DND-41 (cell line): ENCODE data around the gene TGM2.

Source experiments
- ATAC-seq: fragments of 200-7000 bp; cut with Tn5 transposase; 3 replicates; pipeline ENCODE4 v1.9.1; 2021; ENCODE audit warnings: low read depth; ENCODE audit not compliant: insufficient read depth
- DNase-seq: peaks from one replicate; pipeline ENCODE4 v3.0.0-alpha.2; 2020
- H2AFZ ChIP-seq: 2 replicates; pipeline ENCODE4 v1.6.0; 2012; ENCODE audit warnings: low read depth, low read length
- H3K27ac ChIP-seq: 2 replicates; pipeline ENCODE4 v1.5.1; 2012; ENCODE audit warnings: low read length, inconsistent platforms
- H3K27me3 ChIP-seq: fragments of 200-600 bp; sonication (generic); 2 replicates; pipeline ENCODE4 v1.6.0; 2012; ENCODE audit warnings: low read length, mild to moderate bottlenecking, inconsistent platforms; ENCODE audit not compliant: insufficient read depth, poor library complexity
- H3K36me3 ChIP-seq: 2 replicates; pipeline ENCODE4 v1.5.1; 2012; ENCODE audit warnings: low read length, inconsistent platforms; ENCODE audit not compliant: insufficient read depth
- H3K4me1 ChIP-seq: 2 replicates; pipeline ENCODE4 v1.5.1; 2012; ENCODE audit warnings: mild to moderate bottlenecking, low read length; ENCODE audit not compliant: insufficient read depth
- H3K4me2 ChIP-seq: 2 replicates; pipeline ENCODE4 v1.6.0; 2012; ENCODE audit warnings: mild to moderate bottlenecking, moderate library complexity, low read length, inconsistent platforms; ENCODE audit not compliant: insufficient read depth
- H3K4me3 ChIP-seq, 2 experiments: fragments of 200-600 bp in 1 of 2; shearing (Covaris generic) in 1 of 2; 2 replicates each; pipeline ENCODE4 v1.5.1; 2012 to 2016; ENCODE audit warnings: inconsistent platforms in 2 of 2, low read length in 2 of 2, mild to moderate bottlenecking in 2 of 2, low read depth in 1 of 2, moderate library complexity in 1 of 2
- H3K79me2 ChIP-seq: 2 replicates; pipeline ENCODE4 v1.6.0; 2012; ENCODE audit warnings: low read length, inconsistent platforms; ENCODE audit not compliant: insufficient read depth
- H3K9ac ChIP-seq: 2 replicates; pipeline ENCODE4 v1.6.0; 2012; ENCODE audit warnings: low read depth, mild to moderate bottlenecking, inconsistent platforms, low read length, moderate library complexity
- H3K9me3 ChIP-seq: 2 replicates; pipeline ENCODE4 v1.5.1; 2012; ENCODE audit warnings: low read length, moderate library complexity, mild to moderate bottlenecking, inconsistent platforms; ENCODE audit not compliant: insufficient read depth, severe bottlenecking
- H4K20me1 ChIP-seq: 2 replicates; pipeline ENCODE4 v1.6.0; 2012; ENCODE audit warnings: low read length; ENCODE audit not compliant: insufficient read depth
- CTCF ChIP-seq: IDR thresholded peaks from 2 replicates; pipeline ENCODE4 v1.5.1; 2012; ENCODE audit warnings: borderline replicate concordance, low read length, moderate library complexity, mild to moderate bottlenecking; ENCODE audit not compliant: poor library complexity, severe bottlenecking; ENCODE audit errors: extremely low read depth
- EZH2 ChIP-seq: IDR thresholded peaks from 3 replicates; pipeline ENCODE4 v1.6.1; 2012; ENCODE audit warnings: borderline replicate concordance, low read depth, mild to moderate bottlenecking, moderate library complexity, low read length, inconsistent platforms; ENCODE audit not compliant: severe bottlenecking

TGM2 gene

GRCh38 chr20:38121741-38122140 lies 43.3 kb downstream of the TGM2 start:
- H3K79me2 ChIP-seq: no peaks in the 10 kb centered on the region
- no peak overlapping the region for H3K4me3 ChIP-seq
- no peak overlapping the region for H3K9ac ChIP-seq
- peaks cover 2% of the 10 kb centered on the region; the same call in 1 of the 2 replicates for H4K20me1 ChIP-seq
- no peak overlapping the region for H2AFZ ChIP-seq
- peaks cover 2% of the 10 kb centered on the region for H3K27me3 ChIP-seq
- no peak for DNase-seq
- no peak overlapping the region for H3K4me2 ChIP-seq
- H3K27ac ChIP-seq: no peak overlapping the region
- no peaks in the 10 kb centered on the region for H3K36me3 ChIP-seq
- no peak for TF ChIP-seq EZH2
- TF ChIP-seq CTCF: no peak
- ATAC-seq: no peak
- no peaks in the 10 kb centered on the region for H3K4me1 ChIP-seq
- H3K9me3 ChIP-seq: no peaks in the 10 kb centered on the region

- ATAC-seq: no peak
- H3K9me3 ChIP-seq: no peaks in the 10 kb centered on the region
- H3K9ac ChIP-seq: no peak overlapping the region
- no peak overlapping the region for H3K27ac ChIP-seq
- no peak overlapping the region for H2AFZ ChIP-seq
- no peaks in the 10 kb centered on the region for H3K79me2 ChIP-seq
- peaks cover 5% of the 10 kb centered on the region for H3K27me3 ChIP-seq
- no peak overlapping the region for H3K4me3 ChIP-seq
- H4K20me1 ChIP-seq: peaks cover 2% of the 10 kb centered on the region; the same call in 1 of the 2 replicates
- TF ChIP-seq EZH2 (no peak), CTCF (no peak)
- no peak for DNase-seq
- no peaks in the 10 kb centered on the region for H3K36me3 ChIP-seq
- no peak overlapping the region for H3K4me2 ChIP-seq
- H3K4me1 ChIP-seq: no peaks in the 10 kb centered on the region
Observed at GRCh38 chr20:38120625-38120988, 44.5 kb downstream of the TGM2 start.

- Histone ChIP-seq H3K4me3 (no peak overlapping the region), H3K4me2 (no peak overlapping the region), H3K79me2 (no peaks in the 10 kb centered on the region), H4K20me1 (peaks cover 2% of the 10 kb centered on the region; the same call in 1 of the 2 replicates), H3K9me3 (no peaks in the 10 kb centered on the region), H2AFZ (no peak overlapping the region), H3K36me3 (no peaks in the 10 kb centered on the region), H3K27ac (no peak overlapping the region), H3K9ac (no peak overlapping the region), H3K4me1 (no peaks in the 10 kb centered on the region), H3K27me3 (peaks cover 5% of the 10 kb centered on the region)
- TF ChIP-seq EZH2: no peak
- TF ChIP-seq CTCF: no peak
- ATAC-seq (no peak), DNase-seq (no peak)
Observed at GRCh38 chr20:38119446-38119845, 45.6 kb downstream of the TGM2 start.

GRCh38 chr20:38117635-38118034 lies 47.4 kb downstream of the TGM2 start:
- Histone ChIP-seq H3K9ac (no peak overlapping the region), H3K27ac (no peak overlapping the region), H4K20me1 (no peaks in the 10 kb centered on the region), H3K27me3 (peaks cover 5% of the 10 kb centered on the region), H2AFZ (no peak overlapping the region), H3K4me3 (no peak overlapping the region), H3K4me2 (no peak overlapping the region), H3K36me3 (no peaks in the 10 kb centered on the region), H3K4me1 (no peaks in the 10 kb centered on the region), H3K9me3 (no peaks in the 10 kb centered on the region), H3K79me2 (no peaks in the 10 kb centered on the region)
- TF ChIP-seq EZH2 (no peak), CTCF (no peak)
- DNase-seq: no peak
- ATAC-seq: no peak
